ENCODE data around the gene NFIC. TPM values are rescaled to one million over a fixed set of nuclear protein-coding genes. Genes with fewer than 3 reads are reported as not detected.

NFIC gene
- total and polyA plus RNA-seq, 10 of the 15 experiments (the other 5 are each of a cell fraction or from before 2014, with no cell fraction given), result 0.71 to 53.5 (median 10.2) TPM

GRCh38 chr19:3440082-3440481 is 73.7 kb downstream of the NFIC start:
- no peak for DNase-seq (ENCODE audit: low read depth, low spot score)
- H3K4me1 ChIP-seq (ENCODE audit: control insufficient read depth, insufficient read depth, low read length), result no peaks in the 10 kb centered on the region
- no peak overlapping the region for H3K27ac ChIP-seq (ENCODE audit: control insufficient read depth, insufficient read depth)
- no peaks in the 10 kb centered on the region for H3K27me3 ChIP-seq (replicated peaks in 1 of 2; ENCODE audit: control insufficient read depth in 2 of 2, insufficient read depth in 2 of 2, low read length in 1 of 2)
- in situ Hi-C loops (cut with MboI) (no loop called here), intact Hi-C loops (cut with micrococcal nuclease; ENCODE audit: unreplicated experiment) (loop anchor here (5.0 kb wide), 1 partner anchor 113 kb away; no protein-coding TSS in a partner anchor)
- TF ChIP-seq SPI1 (IDR thresholded peaks at IDR 0.05; ENCODE audit: borderline replicate concordance, insufficient read depth, low read depth, low read length), result no peak
- TF ChIP-seq CTCF (IDR thresholded peaks at IDR 0.05 in 2 of 3, conservative IDR thresholded peaks at IDR 0.05 in 1 of 3; ENCODE audit: control insufficient read depth in 2 of 3, extremely low read depth in 1 of 3, insufficient read depth in 1 of 3, low read depth in 3 of 3, low read length in 3 of 3), result peak; percentile 62 to 72 (median 63)
- TF ChIP-seq SMC3 (IDR thresholded peaks at IDR 0.05; ENCODE audit: borderline replicate concordance, low read length), result peak; percentile 69
- peak; percentile 55; the same call in 1 of the 2 replicates for TF ChIP-seq SMARCA5 (IDR thresholded peaks at IDR 0.05)
- no peak for TF ChIP-seq CEBPZ (IDR thresholded peaks at IDR 0.05; ENCODE audit: low read depth, low read length)
- TF ChIP-seq IKZF1 (conservative IDR thresholded peaks at IDR 0.05), result 0 out of 2 replicates have a peak, but pooled peaks have one; percentile 14
- TF ChIP-seq RUNX3 (IDR thresholded peaks at IDR 0.05; ENCODE audit: low read length), result 0 out of 2 replicates have a peak, but pooled peaks have one; percentile 8
- TF ChIP-seq ZBTB40 (IDR thresholded peaks at IDR 0.05; ENCODE audit: borderline replicate concordance), result no peak
- TF ChIP-seq NR2F1 (conservative IDR thresholded peaks at IDR 0.05), result peak; percentile 37
- TF ChIP-seq YY1 (IDR thresholded peaks at IDR 0.05; ENCODE audit: low read depth, low read length), result peak; percentile 80
- peak; percentile 60 for TF ChIP-seq RAD21 (IDR thresholded peaks at IDR 0.05; ENCODE audit: insufficient read depth, low read depth, low read length)
- TF ChIP-seq EGR1 (IDR thresholded peaks at IDR 0.05; ENCODE audit: borderline replicate concordance in 1 of 2, low read depth in 2 of 2, low read length in 2 of 2), result peak in 1 of 2 experiments; percentile 26; a peak in 1 of 3 replicates
- POLR2A ChIA-PET, result interaction anchor here (0.6 kb wide), 1 partner anchor 63 kb away, joined by 3 read pairs; no protein-coding TSS in a partner anchor
- no peaks in the 10 kb centered on the region; the same call in 1 of the 2 replicates for H3K79me2 ChIP-seq (ENCODE audit: control insufficient read depth, insufficient read depth, low read length)
- no peak overlapping the region for H2AFZ ChIP-seq (ENCODE audit: control insufficient read depth, low read depth, low read length)
- RAD21 ChIA-PET (ENCODE audit: unreplicated experiment), result interaction anchor here (1.2 to 2.6 kb wide), 2 partner anchors 11 to 85 kb away, joined by 4 to 9 read pairs; no protein-coding TSS in a partner anchor
- H3K9ac ChIP-seq (ENCODE audit: control insufficient read depth, insufficient read depth, low read length), result no peak overlapping the region
- FAIRE-seq, result no peak
- ATAC-seq, result peak; percentile 71
- SMC1A ChIA-PET (ENCODE audit: uncharacterized antibody, unreplicated experiment), result no interaction called here
- 41% methylated on average over 11 of the region's 13 CpGs for WGBS (ENCODE audit: insufficient coverage, insufficient replicate concordance, low lambda C conversion rate, missing lambda C conversion rate)
- no TSS peak for BruUV-seq (replicated peaks)
- no peak overlapping the region for H3K4me3 ChIP-seq
- CTCF ChIA-PET, result interaction anchor here (1.1 to 1.5 kb wide), 2 partner anchors 33 to 110 kb away, joined by 3 to 4 read pairs; no protein-coding TSS in a partner anchor
- H3K9me3 ChIP-seq (replicated peaks; ENCODE audit: control insufficient read depth, insufficient read depth, low read length), result no peaks in the 10 kb centered on the region
- no peak overlapping the region for H3K4me2 ChIP-seq (ENCODE audit: control insufficient read depth, insufficient read depth)
- peaks cover 15 to 18% of the 10 kb centered on the region in 2 experiments; a peak in 3 of 4 replicates for H3K36me3 ChIP-seq (ENCODE audit: control insufficient read depth in 2 of 2, insufficient read depth in 2 of 2, low read length in 1 of 2)
- H4K20me1 ChIP-seq (ENCODE audit: control insufficient read depth, insufficient read depth), result no peaks in the 10 kb centered on the region
